NOMO-1 (cell line): ENCODE measurements around the gene MPZL1.

Source experiments
- DNase-seq, 2 experiments: peaks; one replicate each; lab custom pipeline; 2025; ENCODE audit not compliant: unreplicated experiment in 2 of 2; lab: John Stamatoyannopoulos, UW

The MPZL1 gene

GRCh38 chr1:167839009-167839408 lies 117.2 kb downstream of the MPZL1 start:
- no peak for DNase-seq
